ENCODE measurements around the gene AP1S1.

GRCh38 chr7:101160910-101161309 lies 6.6 kb downstream of the AP1S1 start:
- no peak for TF ChIP-seq CTCF (IDR thresholded peaks at IDR 0.05)
- no peak for TF ChIP-seq ZFX (IDR thresholded peaks at IDR 0.05; ENCODE audit: borderline replicate concordance)

Data from 22Rv1 (cell line).